Tibial nerve (tissue), 4 donors: ENCODE data around the gene CLCA4. TPM values are rescaled to one million over a fixed set of nuclear protein-coding genes. Genes with fewer than 3 reads are reported as not detected.

Experiments used
- DNase-seq, 2 donors: peaks; one replicate each; pipeline ENCODE4 v3.0.0-alpha.2; 2019; ENCODE audit warnings: low spot score in 2 of 2
- H3K27ac ChIP-seq, 4 donors: fragments of 200-600 bp; sonication (generic) in 3 of 4; one replicate each; pipeline ENCODE4 v1.5.1; 2017 to 2019; ENCODE audit warnings: mild to moderate bottlenecking in 1 of 4
- H3K27me3 ChIP-seq, 2 donors: fragments of 200-600 bp; sonication (generic) in 1 of 2; one replicate each; pipeline versions ENCODE4 v1.5.1 to v1.6.0; 2017 to 2019
- H3K36me3 ChIP-seq, 3 donors: fragments of 200-600 bp; sonication (generic); one replicate each; pipeline ENCODE4 v1.5.1; 2018 to 2019
- H3K4me1 ChIP-seq, 4 donors: fragments of 200-600 bp; sonication (generic) in 3 of 4; one replicate each; pipeline ENCODE4 v1.5.1; 2017 to 2019
- H3K4me3 ChIP-seq, 4 donors: fragments of 200-600 bp; sonication (generic) in 3 of 4; one replicate each; pipeline ENCODE4 v1.5.1; 2017 to 2019; ENCODE audit warnings: mild to moderate bottlenecking in 1 of 4, moderate library complexity in 1 of 4
- H3K9me3 ChIP-seq, 4 donors: fragments of 200-600 bp; sonication (generic) in 3 of 4; one replicate each; pipeline ENCODE4 v1.5.1; 2017 to 2019
- EP300 ChIP-seq, 2 donors: sonication (generic); formaldehyde crosslinking; IDR thresholded peaks; one replicate each; pipeline ENCODE4 v1.6.1; 2017; ENCODE audit warnings: antibody characterized with exemption in 2 of 2, mild to moderate bottlenecking in 1 of 2
- POLR2A ChIP-seq, 2 donors: fragments of 450-650 bp; IDR thresholded peaks; one replicate each; pipeline ENCODE4 v1.6.1; 2017; ENCODE audit warnings: antibody characterized with exemption in 2 of 2, mild to moderate bottlenecking in 2 of 2, moderate library complexity in 2 of 2
- WGBS, 2 donors: methylation state at CpG; one replicate each; pipeline ENCODE4 v1.1.5; 2018; 5-methylcytosine and 5-hydroxymethylcytosine counted together
- total RNA-seq, 4 donors: library from RNA; depleted of rRNA; stranded (reverse); fragments of >200 nt; gene quantifications; one replicate each; pipeline ENCODE4 v1.1.0, GENCODE V29; 2016
- TF ChIP-seq, protein P1 (sequence below), 5 experiments: fragments of 200-600 bp in 3 of 5; fragments of 450-650 bp in 2 of 5; sonication (generic) in 3 of 5; IDR thresholded peaks; one replicate each; pipeline ENCODE4 v1.5.1; 2016 to 2019; ENCODE audit warnings: antibody characterized with exemption in 5 of 5, mild to moderate bottlenecking in 3 of 5, moderate library complexity in 2 of 5

CLCA4 gene
- total RNA-seq, 4 donors from 2014 or later = not detected

DNA sequence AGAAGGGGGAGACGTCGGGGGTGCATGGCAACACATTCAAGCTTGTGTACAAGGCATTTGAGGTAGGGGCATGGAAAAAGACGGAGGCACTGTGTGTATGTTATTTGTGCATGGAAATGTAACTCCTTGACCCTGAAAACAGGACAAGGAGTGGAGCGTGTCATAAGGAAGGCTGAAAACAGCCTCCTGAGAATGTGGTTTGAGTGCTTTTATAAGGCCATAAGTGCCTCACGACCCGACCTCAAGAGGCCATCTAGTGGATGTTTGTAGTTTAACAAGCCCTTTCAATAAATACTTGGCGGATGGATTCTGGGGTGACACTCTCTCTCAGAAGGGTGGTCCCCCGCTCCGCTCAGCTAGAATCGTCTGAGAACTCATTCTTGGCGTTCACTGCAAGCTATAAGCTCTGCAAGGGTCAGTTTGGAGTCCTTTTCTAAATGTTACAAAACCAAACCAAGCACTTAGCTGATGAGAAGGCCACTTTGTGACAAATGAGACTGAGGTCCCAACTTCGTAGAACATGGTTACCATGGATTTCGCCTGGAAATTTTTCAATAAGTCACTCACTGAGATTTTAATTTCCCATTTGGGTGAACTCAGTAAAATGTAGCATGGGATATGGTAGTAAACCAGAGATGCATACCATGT, 38.8 kb upstream of the CLCA4 start:
- Histone ChIP-seq H3K9me3 (no peaks in the 10 kb centered on the region), H3K27ac (no peak overlapping the region), H3K4me3 (no peak overlapping the region), H3K36me3 (no peaks in the 10 kb centered on the region), H3K27me3 (no peaks in the 10 kb centered on the region), H3K4me1 (no peaks in the 10 kb centered on the region)
- TF ChIP-seq, protein P1, sequence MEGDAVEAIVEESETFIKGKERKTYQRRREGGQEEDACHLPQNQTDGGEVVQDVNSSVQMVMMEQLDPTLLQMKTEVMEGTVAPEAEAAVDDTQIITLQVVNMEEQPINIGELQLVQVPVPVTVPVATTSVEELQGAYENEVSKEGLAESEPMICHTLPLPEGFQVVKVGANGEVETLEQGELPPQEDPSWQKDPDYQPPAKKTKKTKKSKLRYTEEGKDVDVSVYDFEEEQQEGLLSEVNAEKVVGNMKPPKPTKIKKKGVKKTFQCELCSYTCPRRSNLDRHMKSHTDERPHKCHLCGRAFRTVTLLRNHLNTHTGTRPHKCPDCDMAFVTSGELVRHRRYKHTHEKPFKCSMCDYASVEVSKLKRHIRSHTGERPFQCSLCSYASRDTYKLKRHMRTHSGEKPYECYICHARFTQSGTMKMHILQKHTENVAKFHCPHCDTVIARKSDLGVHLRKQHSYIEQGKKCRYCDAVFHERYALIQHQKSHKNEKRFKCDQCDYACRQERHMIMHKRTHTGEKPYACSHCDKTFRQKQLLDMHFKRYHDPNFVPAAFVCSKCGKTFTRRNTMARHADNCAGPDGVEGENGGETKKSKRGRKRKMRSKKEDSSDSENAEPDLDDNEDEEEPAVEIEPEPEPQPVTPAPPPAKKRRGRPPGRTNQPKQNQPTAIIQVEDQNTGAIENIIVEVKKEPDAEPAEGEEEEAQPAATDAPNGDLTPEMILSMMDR (IDR thresholded peaks at IDR 0.05) = peak; percentile 32 to 56 (median 51)
- TF ChIP-seq POLR2A (IDR thresholded peaks at IDR 0.05) = no peak
- no peak for TF ChIP-seq EP300 (IDR thresholded peaks at IDR 0.05)
- DNase-seq = no peak
- WGBS, 2 donors = 40 to 43% methylated on average over 13 of the region's 13 CpGs

DNA sequence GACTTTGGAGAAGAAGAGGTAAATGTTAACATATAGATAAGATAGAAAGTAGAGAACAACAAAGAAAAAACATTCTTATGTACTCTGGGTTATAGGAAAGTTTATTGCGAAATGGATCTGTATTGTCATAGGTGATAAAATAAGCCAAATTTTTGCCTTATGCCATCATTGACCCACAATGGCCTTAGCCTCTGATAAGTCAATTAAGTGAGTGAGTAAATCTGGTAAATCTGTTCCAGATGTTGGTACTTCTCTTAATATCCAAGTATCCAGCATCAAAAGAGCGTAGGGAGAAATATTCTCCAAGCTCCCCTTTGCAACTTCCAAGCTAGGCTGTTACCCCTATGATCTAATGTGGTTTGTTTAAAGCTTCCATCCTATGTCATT, 38.3 kb upstream of the CLCA4 start:
- DNase-seq = no peak
- H3K27me3 ChIP-seq = no peaks in the 10 kb centered on the region
- TF ChIP-seq, protein P1 (IDR thresholded peaks at IDR 0.05) = no peak
- H3K4me3 ChIP-seq = no peak overlapping the region
- 67 to 76% methylated on average over 2 of the region's 2 CpGs for WGBS, 2 donors
- H3K4me1 ChIP-seq = no peaks in the 10 kb centered on the region
- no peak overlapping the region for H3K27ac ChIP-seq
- no peaks in the 10 kb centered on the region for H3K9me3 ChIP-seq
- H3K36me3 ChIP-seq = no peaks in the 10 kb centered on the region

DNA sequence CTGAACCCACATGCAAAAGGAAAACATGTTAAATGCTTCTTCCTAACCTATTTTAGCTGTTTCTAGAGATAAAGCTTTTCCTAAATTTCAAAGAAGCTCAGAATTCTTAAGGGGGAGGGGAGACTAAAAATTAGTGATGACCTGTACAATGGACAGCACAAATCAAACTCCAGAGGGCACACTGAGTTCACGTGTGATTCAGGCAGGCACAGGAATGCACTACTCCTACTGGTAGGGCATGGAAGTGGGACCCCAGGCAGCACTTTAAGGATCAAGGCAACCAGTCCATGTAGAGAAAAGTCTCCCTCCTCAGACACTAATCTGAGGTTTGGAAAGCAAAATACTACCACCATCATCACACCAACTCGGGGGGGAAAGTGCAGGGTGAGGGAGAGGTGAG, 31.3 kb upstream of the CLCA4 start:
- WGBS, 2 donors = 55 to 57% methylated on average over 2 of the region's 2 CpGs
- Histone ChIP-seq H3K27me3 (no peaks in the 10 kb centered on the region), H3K27ac (no peak overlapping the region), H3K4me3 (no peak overlapping the region), H3K9me3 (no peaks in the 10 kb centered on the region), H3K4me1 (no peaks in the 10 kb centered on the region), H3K36me3 (no peaks in the 10 kb centered on the region)
- DNase-seq = no peak
- TF ChIP-seq POLR2A (IDR thresholded peaks at IDR 0.05) = no peak
- TF ChIP-seq EP300 (IDR thresholded peaks at IDR 0.05) = no peak
- TF ChIP-seq, protein P1 (IDR thresholded peaks at IDR 0.05) = no peak

DNA sequence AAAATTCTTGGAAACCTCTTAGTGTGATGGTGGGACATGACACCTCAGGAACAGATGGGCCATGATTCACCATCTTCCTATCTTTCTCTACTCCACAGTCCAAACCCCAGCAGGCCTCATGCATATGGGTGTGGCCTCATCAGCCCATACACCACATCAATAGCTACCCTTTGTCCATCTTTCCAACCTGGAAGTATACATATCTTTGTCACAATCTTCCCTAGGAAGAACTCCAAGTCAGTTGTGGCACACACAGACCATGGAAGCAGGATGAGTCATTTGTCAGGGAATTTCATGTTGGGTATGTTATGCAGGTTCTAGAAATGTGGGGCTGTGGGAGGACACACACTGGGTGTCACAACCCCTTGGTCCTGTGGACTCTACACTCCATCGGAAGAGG, 30.5 kb upstream of the CLCA4 start:
- Histone ChIP-seq H3K27ac (no peak overlapping the region), H3K9me3 (no peaks in the 10 kb centered on the region), H3K4me3 (no peak overlapping the region), H3K27me3 (no peaks in the 10 kb centered on the region), H3K4me1 (no peaks in the 10 kb centered on the region), H3K36me3 (no peaks in the 10 kb centered on the region)
- TF ChIP-seq EP300 (IDR thresholded peaks at IDR 0.05) (no peak), POLR2A (IDR thresholded peaks at IDR 0.05) (no peak)
- TF ChIP-seq, protein P1 (IDR thresholded peaks at IDR 0.05) = no peak
- WGBS, 2 donors = 85 to 93% methylated on average over 1 of the region's 1 CpG
- no peak for DNase-seq

DNA sequence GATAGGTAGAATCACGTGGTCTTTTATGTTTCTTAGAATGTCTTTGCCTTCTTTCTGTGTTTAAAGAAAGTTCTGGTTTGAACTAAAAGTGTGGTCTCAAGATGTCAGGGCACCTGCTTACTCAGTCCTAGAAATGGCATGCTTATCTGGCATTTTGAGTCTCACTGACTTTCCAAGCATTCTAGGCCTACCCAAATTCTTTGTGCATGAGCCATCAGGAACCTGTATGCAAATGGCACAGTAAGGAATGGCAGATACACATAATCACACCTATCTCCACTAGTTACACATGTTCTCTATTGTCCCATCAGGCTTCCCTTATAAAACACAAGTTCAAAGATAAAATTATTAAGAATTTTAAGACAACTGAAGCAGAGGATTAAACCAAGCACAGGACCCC, 29.5 kb upstream of the CLCA4 start:
- no peak for TF ChIP-seq EP300 (IDR thresholded peaks at IDR 0.05)
- no peak for TF ChIP-seq POLR2A (IDR thresholded peaks at IDR 0.05)
- TF ChIP-seq, protein P1 (IDR thresholded peaks at IDR 0.05) = no peak
- no peak for DNase-seq
- Histone ChIP-seq H3K9me3 (no peaks in the 10 kb centered on the region), H3K36me3 (no peaks in the 10 kb centered on the region), H3K27me3 (no peaks in the 10 kb centered on the region), H3K27ac (no peak overlapping the region), H3K4me1 (no peaks in the 10 kb centered on the region), H3K4me3 (no peak overlapping the region)
- 80 to 93% methylated on average over 1 of the region's 1 CpG for WGBS, 2 donors
